ENCODE results near the gene SH3GL2. TPM values are rescaled to one million over a fixed set of nuclear protein-coding genes. Genes with fewer than 3 reads are reported as not detected.

The SH3GL2 gene
- total and polyA plus RNA-seq, 2 donors (not counting 3 experiments of a cell fraction or from before 2014, with no cell fraction given): 0.12 TPM; not detected in 1

DNA sequence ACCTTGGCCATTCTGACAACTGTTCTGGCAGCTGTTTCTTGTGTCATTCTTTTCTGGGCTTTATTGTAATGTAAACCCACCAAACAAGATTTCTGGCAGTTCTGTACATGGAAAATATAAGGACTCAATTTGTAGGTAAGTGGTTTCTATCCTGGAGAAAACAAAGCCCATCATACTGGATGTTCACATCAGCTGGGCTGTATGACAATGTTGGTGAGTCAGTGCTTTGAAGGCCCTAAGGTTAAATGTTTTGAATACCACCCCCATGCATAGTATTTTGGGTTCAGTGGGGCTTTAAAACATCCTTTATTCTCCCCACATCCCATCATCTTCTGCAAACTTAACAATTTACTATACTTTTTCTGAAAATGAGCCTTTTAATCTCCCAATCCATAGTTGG lies 52.5 kb downstream of the SH3GL2 start:
- no peak for FAIRE-seq
- H3K79me2 ChIP-seq (ENCODE audit: control insufficient read depth, insufficient read depth, low read length): no peaks in the 10 kb centered on the region
- H3K9ac ChIP-seq (replicated peaks; ENCODE audit: extremely low read depth, insufficient read depth, low read length): no peak overlapping the region
- DNase-seq (ENCODE audit: low read depth, low spot score): no peak
- no peaks in the 10 kb centered on the region for H3K4me1 ChIP-seq (ENCODE audit: control insufficient read depth, extremely low read depth, insufficient read depth, low read length)
- H3K4me2 ChIP-seq (ENCODE audit: insufficient read depth, low read length): no peak overlapping the region
- H3K4me3 ChIP-seq (replicated peaks in 1 of 3; ENCODE audit: insufficient read depth in 1 of 3, low read depth in 1 of 3, low read length in 3 of 3): no peak overlapping the region
- intact Hi-C loops (cut with micrococcal nuclease): no loop called here
- H3K36me3 ChIP-seq (ENCODE audit: control insufficient read depth in 2 of 2, extremely low read depth in 1 of 2, insufficient read depth in 2 of 2, low read length in 2 of 2): no peaks in the 10 kb centered on the region
- TF ChIP-seq MYC (IDR thresholded peaks at IDR 0.05; ENCODE audit: low read depth, low read length): no peak
- TF ChIP-seq GATA2 (IDR thresholded peaks at IDR 0.05; ENCODE audit: insufficient read depth, insufficient read length, low read depth, low read length): no peak
- TF ChIP-seq, protein P1, sequence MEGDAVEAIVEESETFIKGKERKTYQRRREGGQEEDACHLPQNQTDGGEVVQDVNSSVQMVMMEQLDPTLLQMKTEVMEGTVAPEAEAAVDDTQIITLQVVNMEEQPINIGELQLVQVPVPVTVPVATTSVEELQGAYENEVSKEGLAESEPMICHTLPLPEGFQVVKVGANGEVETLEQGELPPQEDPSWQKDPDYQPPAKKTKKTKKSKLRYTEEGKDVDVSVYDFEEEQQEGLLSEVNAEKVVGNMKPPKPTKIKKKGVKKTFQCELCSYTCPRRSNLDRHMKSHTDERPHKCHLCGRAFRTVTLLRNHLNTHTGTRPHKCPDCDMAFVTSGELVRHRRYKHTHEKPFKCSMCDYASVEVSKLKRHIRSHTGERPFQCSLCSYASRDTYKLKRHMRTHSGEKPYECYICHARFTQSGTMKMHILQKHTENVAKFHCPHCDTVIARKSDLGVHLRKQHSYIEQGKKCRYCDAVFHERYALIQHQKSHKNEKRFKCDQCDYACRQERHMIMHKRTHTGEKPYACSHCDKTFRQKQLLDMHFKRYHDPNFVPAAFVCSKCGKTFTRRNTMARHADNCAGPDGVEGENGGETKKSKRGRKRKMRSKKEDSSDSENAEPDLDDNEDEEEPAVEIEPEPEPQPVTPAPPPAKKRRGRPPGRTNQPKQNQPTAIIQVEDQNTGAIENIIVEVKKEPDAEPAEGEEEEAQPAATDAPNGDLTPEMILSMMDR (IDR thresholded peaks at IDR 0.05; ENCODE audit: extremely low read depth in 1 of 2, insufficient read depth in 1 of 2, low read depth in 1 of 2, low read length in 2 of 2): no peak
- no peak for TF ChIP-seq JUN (IDR thresholded peaks at IDR 0.05; ENCODE audit: borderline replicate concordance, insufficient read depth, insufficient read length, low read depth)
- no peak for TF ChIP-seq POLR2AphosphoS5 (IDR thresholded peaks at IDR 0.05; ENCODE audit: insufficient read depth, low read depth, low read length)
- TF ChIP-seq POLR2A (IDR thresholded peaks at IDR 0.05; ENCODE audit: low read depth, low read length): no peak
- TF ChIP-seq, protein P2, sequence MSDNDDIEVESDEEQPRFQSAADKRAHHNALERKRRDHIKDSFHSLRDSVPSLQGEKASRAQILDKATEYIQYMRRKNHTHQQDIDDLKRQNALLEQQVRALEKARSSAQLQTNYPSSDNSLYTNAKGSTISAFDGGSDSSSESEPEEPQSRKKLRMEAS (IDR thresholded peaks at IDR 0.05; ENCODE audit: insufficient read depth, insufficient read length): no peak
- TF ChIP-seq FOS (IDR thresholded peaks at IDR 0.05; ENCODE audit: borderline replicate concordance, insufficient read depth, low read length): no peak
- TF ChIP-seq EZH2 (IDR thresholded peaks at IDR 0.05; ENCODE audit: borderline replicate concordance, low read depth, low read length, severe bottlenecking): no peak
- CTCF ChIA-PET: no interaction called here
- dilution Hi-C loops (cut with MboI; ENCODE audit: extremely low pct_ligation_motif_present, low sequenced_read_pairs): no loop called here
- no peaks in the 10 kb centered on the region for H4K20me1 ChIP-seq (replicated peaks; ENCODE audit: control insufficient read depth, extremely low read depth, insufficient read depth, low read length)
- BruUV-seq (replicated peaks): no TSS peak
- no peak overlapping the region for H3K27ac ChIP-seq (ENCODE audit: insufficient read depth, low read depth, low read length)
- no peaks in the 10 kb centered on the region for H3K27me3 ChIP-seq (ENCODE audit: control insufficient read depth in 2 of 2, insufficient read depth in 2 of 2, low read length in 2 of 2)
- H2AFZ ChIP-seq (ENCODE audit: low read depth, low read length): no peak overlapping the region
- no peaks in the 10 kb centered on the region for H3K9me3 ChIP-seq (replicated peaks; ENCODE audit: control insufficient read depth, insufficient read depth, low read length)
- H3K9me1 ChIP-seq (replicated peaks; ENCODE audit: control insufficient read depth, extremely low read depth, insufficient read depth, low read length): no peaks in the 10 kb centered on the region
- POLR2A ChIA-PET: no interaction called here
